CD8-positive, alpha-beta memory T cell (primary cell): Measurements from ENCODE around the gene SFTPA2. TPM values are rescaled to one million over a fixed set of nuclear protein-coding genes. Genes with fewer than 3 reads are reported as not detected.
"Not testable (repeated sequence)": the region's sequence is repeated elsewhere in the genome, so short reads cannot be mapped to it uniquely, and the experiment has no call there.

Experiments used
- CTCF ChIA-PET: fragments of 350-600 bp; sonication (Branson Sonifier 250); formaldehyde crosslinking; loops from one replicate; lab custom pipeline; 2021; ENCODE audit warnings: antibody characterized with exemption; lab: Charles Lee
- POLR2A ChIA-PET: fragments of 350-600 bp; sonication (Branson Sonifier 250); formaldehyde crosslinking; loops from one replicate; lab custom pipeline; 2021; ENCODE audit warnings: antibody characterized with exemption; lab: Charles Lee
- DNase-seq, 5 donors: peaks; one replicate each; pipeline versions ENCODE4 v3.0.0 to v3.0.0-alpha.2; 2020 to 2022; ENCODE audit warnings: mixed read lengths in 1 of 5
- H3K27ac ChIP-seq: one replicate; pipeline ENCODE4 v1.7.0; 2013; ENCODE audit warnings: low read depth, mild to moderate bottlenecking, low read length, moderate library complexity
- H3K27me3 ChIP-seq: 2 replicates; pipeline ENCODE4 v1.7.0; 2013; ENCODE audit warnings: low read length, mild to moderate bottlenecking; ENCODE audit not compliant: insufficient read depth, poor library complexity, severe bottlenecking
- H3K36me3 ChIP-seq: 2 replicates; pipeline ENCODE4 v1.7.0; 2013; ENCODE audit warnings: mild to moderate bottlenecking, low read length, moderate library complexity; ENCODE audit not compliant: insufficient read depth
- H3K4me1 ChIP-seq: 2 replicates; pipeline ENCODE4 v1.7.0; 2013; ENCODE audit warnings: mild to moderate bottlenecking, low read length, moderate library complexity; ENCODE audit not compliant: insufficient read depth
- H3K4me3 ChIP-seq: 2 replicates; pipeline ENCODE4 v1.7.0; 2013; ENCODE audit warnings: mild to moderate bottlenecking, low read length
- H3K9me3 ChIP-seq: 2 replicates; pipeline ENCODE4 v1.7.0; 2013; ENCODE audit warnings: mild to moderate bottlenecking, low read length
- H3K27ac Mint-ChIP-seq, 8 donors: one replicate each; pipeline ENCODE4 v1.8.0; 2020 to 2021; ENCODE audit warnings: mixed read lengths in 8 of 8, mild to moderate bottlenecking in 6 of 8, inconsistent platforms in 3 of 8, moderate library complexity in 3 of 8
- H3K27me3 Mint-ChIP-seq, 2 donors: one replicate each; pipeline ENCODE4 v1.8.0; 2020 to 2021; ENCODE audit warnings: mixed read lengths in 2 of 2, mild to moderate bottlenecking in 1 of 2, moderate library complexity in 1 of 2
- H3K36me3 Mint-ChIP-seq, 3 donors: one replicate each; pipeline ENCODE4 v1.8.0; 2020 to 2021; ENCODE audit warnings: mixed read lengths in 3 of 3, inconsistent platforms in 1 of 3, mild to moderate bottlenecking in 1 of 3
- H3K4me1 Mint-ChIP-seq, 3 donors: one replicate each; pipeline ENCODE4 v1.8.0; 2020 to 2021; ENCODE audit warnings: mixed read lengths in 3 of 3, inconsistent platforms in 1 of 3, mild to moderate bottlenecking in 1 of 3
- H3K4me3 Mint-ChIP-seq, 7 donors: one replicate each; pipeline ENCODE4 v1.8.0; 2020 to 2021; ENCODE audit warnings: mixed read lengths in 7 of 7, mild to moderate bottlenecking in 6 of 7, moderate library complexity in 4 of 7, inconsistent platforms in 2 of 7
- H3K9me3 Mint-ChIP-seq, 5 donors: one replicate each; pipeline ENCODE4 v1.8.0; 2020 to 2022; ENCODE audit warnings: mixed read lengths in 5 of 5, mild to moderate bottlenecking in 3 of 5, moderate library complexity in 2 of 5, inconsistent platforms in 1 of 5
- polyA plus RNA-seq: library from polyadenylated mRNA; unstranded; fragments of 300-500 nt; fragmentation: Illumina TruSeq; gene quantifications from one replicate; pipeline ENCODE4 v1.2.3, GENCODE V29; 2021
- total RNA-seq, 2 experiments: library from RNA; stranded (reverse); gene quantifications; one replicate each; pipeline ENCODE4 v1.2.3, GENCODE V29; 2021

SFTPA2 gene
- total and polyA plus RNA-seq, 3 experiments from 2014 or later = not detected

DNA sequence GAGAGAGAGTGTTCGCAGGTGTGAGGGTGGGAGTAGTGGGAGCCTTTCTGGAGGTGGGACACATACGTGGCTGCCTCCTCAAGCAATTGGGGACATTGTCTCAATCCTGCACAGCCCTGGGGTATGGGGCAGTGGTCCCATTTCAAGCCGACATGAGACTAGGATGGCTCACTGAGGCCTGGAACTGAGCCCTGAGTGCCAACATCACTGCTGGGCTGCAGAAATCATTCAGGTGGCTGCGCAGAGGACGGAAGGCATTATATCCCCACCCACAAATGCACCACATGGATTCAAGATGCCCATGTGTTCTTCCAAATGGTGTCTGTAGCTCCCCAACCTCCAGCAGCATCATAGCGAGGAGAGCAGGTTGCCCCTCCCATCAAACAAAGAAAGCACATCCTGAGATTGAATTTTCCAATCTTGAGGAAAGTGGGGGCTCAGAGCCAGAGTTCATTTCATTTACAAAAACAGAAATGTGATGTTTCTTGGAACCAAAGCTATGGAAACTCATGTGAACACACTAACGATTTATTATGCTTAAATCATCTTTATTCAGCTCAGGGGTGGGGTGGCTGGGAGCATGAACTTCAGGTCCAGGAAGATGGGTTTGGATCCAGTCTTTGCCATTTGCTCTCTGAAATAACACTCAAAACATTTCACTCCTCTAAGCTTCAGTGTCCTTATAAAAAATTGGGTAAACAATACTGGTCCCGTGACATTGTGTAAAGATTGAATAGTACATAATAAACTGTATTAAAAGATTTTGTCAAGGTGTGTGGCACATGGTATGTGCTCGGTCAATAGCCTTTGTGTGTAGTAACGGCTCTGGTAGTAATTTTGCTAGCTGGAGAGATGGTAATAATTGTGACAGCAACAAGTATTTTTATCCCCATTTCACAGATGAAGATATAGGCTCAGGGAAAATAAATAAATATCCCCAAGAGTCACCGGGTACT, 4.6 kb downstream of the SFTPA2 start:
- Mint-ChIP-seq H3K36me3 (no peaks in the 10 kb centered on the region), H3K27ac (no peak overlapping the region), H3K4me3 (no peak overlapping the region), H3K9me3 (no peaks in the 10 kb centered on the region), H3K4me1 (no peaks in the 10 kb centered on the region), H3K27me3 (peaks cover 0 to 4% of the 10 kb centered on the region in 2 donors)
- Histone ChIP-seq H3K9me3 (no peaks in the 10 kb centered on the region), H3K36me3 (no peaks in the 10 kb centered on the region), H3K27me3 (no peaks in the 10 kb centered on the region), H3K4me3 (no peak overlapping the region), H3K4me1 (no peaks in the 10 kb centered on the region), H3K27ac (no peak overlapping the region)
- DNase-seq = no peak
- POLR2A ChIA-PET = no interaction called here
- CTCF ChIA-PET = no interaction called here

GRCh38 chr10:79552143-79552542, 8.1 kb downstream of the SFTPA2 start:
- Histone ChIP-seq H3K27me3 (no peaks in the 10 kb centered on the region), H3K4me1 (peaks cover 9% of the 10 kb centered on the region), H3K27ac (no peak overlapping the region), H3K36me3 (no peaks in the 10 kb centered on the region), H3K4me3 (no peak overlapping the region), H3K9me3 (no peaks in the 10 kb centered on the region)
- peaks cover 0 to 13% (median 5%) of the 10 kb centered on the region in 3 donors for H3K4me1 Mint-ChIP-seq
- H3K27me3 Mint-ChIP-seq = peaks cover 0 to 4% of the 10 kb centered on the region in 2 donors
- DNase-seq = no peak
- H3K9me3 Mint-ChIP-seq = no peaks in the 10 kb centered on the region
- H3K36me3 Mint-ChIP-seq = no peaks in the 10 kb centered on the region
- ChIA-PET CTCF (interaction anchor here (1.1 kb wide), 1 partner anchor 15 kb away, joined by 3 read pairs; no protein-coding TSS in a partner anchor), POLR2A (no interaction called here)
- H3K4me3 Mint-ChIP-seq = no peak overlapping the region
- H3K27ac Mint-ChIP-seq = no peak overlapping the region

DNA sequence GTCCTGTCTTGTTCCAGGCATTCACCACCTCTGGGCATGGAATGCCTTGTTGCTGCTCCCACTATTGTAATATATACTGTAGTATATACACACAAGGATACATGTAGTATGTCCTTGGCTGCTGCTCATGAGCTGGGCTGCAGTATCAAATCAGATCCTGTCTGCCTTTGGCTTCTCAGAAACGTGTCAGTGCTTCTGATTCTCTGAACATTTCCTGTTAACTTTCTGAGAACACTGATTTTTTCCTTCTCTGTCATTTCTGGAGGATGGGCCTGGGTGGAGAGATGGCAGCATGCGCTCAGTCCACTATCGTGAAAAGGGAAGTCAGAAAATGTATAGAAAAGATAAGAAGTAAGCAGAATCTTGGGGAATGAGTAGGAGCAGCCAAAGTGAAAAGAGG, 12.2 kb downstream of the SFTPA2 start:
- POLR2A ChIA-PET = no interaction called here
- H3K27me3 Mint-ChIP-seq = peaks cover 0 to 2% of the 10 kb centered on the region in 2 donors
- CTCF ChIA-PET = no interaction called here
- H3K4me1 ChIP-seq = peaks cover 10% of the 10 kb centered on the region
- peaks cover 0 to 19% (median 9%) of the 10 kb centered on the region in 3 donors for H3K4me1 Mint-ChIP-seq
- no peaks in the 10 kb centered on the region for H3K9me3 ChIP-seq
- peaks cover 0 to 2% (median 0%) of the 10 kb centered on the region in 5 donors for H3K9me3 Mint-ChIP-seq
- H3K36me3 ChIP-seq = no peaks in the 10 kb centered on the region
- no peak for DNase-seq
- peaks cover 0 to 4% (median 2%) of the 10 kb centered on the region in 3 donors for H3K36me3 Mint-ChIP-seq
- H3K4me3 ChIP-seq = no peak overlapping the region
- peak overlapping the region in 5 of 8 donors; percentile 38 to 90 (median 62) for H3K27ac Mint-ChIP-seq
- H3K27ac ChIP-seq = no peak overlapping the region
- peak overlapping the region in 1 of 7 donors; percentile 53 for H3K4me3 Mint-ChIP-seq
- no peaks in the 10 kb centered on the region for H3K27me3 ChIP-seq

DNA sequence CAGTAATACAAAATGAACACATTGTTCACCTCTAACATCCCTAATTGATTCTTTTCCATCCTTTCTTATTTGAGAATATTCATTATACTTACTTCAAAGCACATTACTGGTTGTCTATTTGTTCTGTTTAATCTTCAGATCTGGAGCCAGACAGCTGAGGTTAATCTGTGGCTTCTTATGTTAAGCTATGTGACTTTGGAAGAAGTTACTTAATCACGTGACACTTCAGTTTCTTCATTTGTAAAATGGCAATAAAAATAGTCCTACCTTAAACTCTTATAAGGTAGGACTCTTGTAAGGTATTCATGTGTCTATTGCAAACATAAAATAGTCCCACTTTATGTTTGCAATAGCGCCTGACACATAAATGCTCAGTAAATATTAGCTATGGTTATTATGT, 13.1 kb downstream of the SFTPA2 start:
- H3K27me3 ChIP-seq, H3K36me3 ChIP-seq, H3K27me3 Mint-ChIP-seq, H3K4me3 ChIP-seq, H3K9me3 ChIP-seq, H3K36me3 Mint-ChIP-seq, DNase-seq, H3K9me3 Mint-ChIP-seq, POLR2A ChIA-PET, CTCF ChIA-PET, H3K27ac ChIP-seq: not testable (repeated sequence)
- H3K4me1 Mint-ChIP-seq = peaks cover 0 to 26% (median 12%) of the 10 kb centered on the region in 3 donors
- H3K4me3 Mint-ChIP-seq = peak overlapping the region in 2 of 7 donors; percentile 26 to 37
- H3K27ac Mint-ChIP-seq = peak overlapping the region in 1 of 8 donors; percentile 33
- peaks cover 13% of the 10 kb centered on the region for H3K4me1 ChIP-seq

DNA sequence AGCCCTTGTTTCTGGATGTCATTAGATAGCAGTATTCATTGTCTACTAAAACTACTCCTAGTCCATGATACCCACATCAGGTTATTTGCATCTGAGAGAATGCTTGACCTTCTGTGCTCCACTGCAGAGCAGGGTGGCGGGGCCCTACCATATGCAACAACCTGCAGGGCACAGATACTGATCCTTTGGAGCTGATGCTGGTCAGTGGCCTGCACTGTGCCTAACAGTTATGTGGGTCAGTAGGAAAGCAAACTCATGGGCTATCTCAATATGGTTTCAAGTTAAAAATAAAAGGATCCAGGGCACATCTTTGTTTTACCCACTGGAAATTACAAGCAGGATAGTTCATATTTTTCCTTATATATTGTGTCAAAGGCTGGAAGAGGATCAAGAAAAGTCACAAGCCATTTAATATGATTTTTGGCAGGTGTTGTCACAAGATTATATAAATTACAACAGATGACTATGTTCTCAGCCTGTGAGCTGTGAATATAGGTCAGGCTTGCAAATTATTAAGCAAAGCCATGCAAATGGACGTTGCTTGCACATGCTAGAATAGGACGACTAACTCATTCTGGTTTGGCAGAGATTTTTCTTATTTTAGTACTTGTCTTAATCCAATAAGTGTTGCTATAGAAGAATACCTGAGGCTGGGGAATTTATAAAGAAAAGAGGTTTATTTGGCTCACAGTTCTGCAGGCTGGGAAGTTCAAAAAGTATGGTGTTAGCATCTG, 15.1 kb downstream of the SFTPA2 start:
- peaks cover 0 to 26% (median 14%) of the 10 kb centered on the region in 3 donors for H3K4me1 Mint-ChIP-seq
- DNase-seq, CTCF ChIA-PET: not testable (repeated sequence)

GRCh38 chr10:79544408-79544807, 15.8 kb downstream of the SFTPA2 start:
- H3K27me3 ChIP-seq, H3K27ac ChIP-seq, H3K4me3 ChIP-seq, DNase-seq, H3K27me3 Mint-ChIP-seq, H3K27ac Mint-ChIP-seq, H3K4me3 Mint-ChIP-seq, CTCF ChIA-PET, POLR2A ChIA-PET, H3K9me3 ChIP-seq, H3K36me3 Mint-ChIP-seq, H3K9me3 Mint-ChIP-seq, H3K36me3 ChIP-seq: not testable (repeated sequence)
- H3K4me1 Mint-ChIP-seq = peaks cover 0 to 26% (median 14%) of the 10 kb centered on the region in 3 donors
- H3K4me1 ChIP-seq = peaks cover 13% of the 10 kb centered on the region

More for the DNA sequence above, 15.1 kb downstream of the SFTPA2 start:
- POLR2A ChIA-PET, H3K4me3 ChIP-seq, H3K27ac ChIP-seq, H3K9me3 ChIP-seq, H3K27me3 Mint-ChIP-seq, H3K9me3 Mint-ChIP-seq, H3K4me3 Mint-ChIP-seq, H3K36me3 ChIP-seq, H3K36me3 Mint-ChIP-seq, H3K27me3 ChIP-seq: not testable (repeated sequence)
- peak overlapping the region in 1 of 8 donors; percentile 34 for H3K27ac Mint-ChIP-seq
- peaks cover 13% of the 10 kb centered on the region for H3K4me1 ChIP-seq

GRCh38 chr10:79542626-79543025, 17.6 kb downstream of the SFTPA2 start:
- CTCF ChIA-PET = no interaction called here
- H3K4me1 Mint-ChIP-seq = peaks cover 0 to 19% (median 9%) of the 10 kb centered on the region in 3 donors
- POLR2A ChIA-PET = no interaction called here

GRCh38 chr10:79540930-79541329, 19.3 kb downstream of the SFTPA2 start:
- POLR2A ChIA-PET, H3K9me3 Mint-ChIP-seq, H3K4me3 Mint-ChIP-seq, H3K27ac ChIP-seq, H3K4me1 ChIP-seq, CTCF ChIA-PET, H3K4me3 ChIP-seq, H3K4me1 Mint-ChIP-seq, H3K9me3 ChIP-seq, H3K27me3 Mint-ChIP-seq, H3K36me3 Mint-ChIP-seq, H3K27ac Mint-ChIP-seq, H3K27me3 ChIP-seq, H3K36me3 ChIP-seq, DNase-seq: not testable (repeated sequence)

More at GRCh38 chr10:79542626-79543025, 17.6 kb downstream of the SFTPA2 start:
- Histone ChIP-seq H3K36me3 (no peaks in the 10 kb centered on the region), H3K9me3 (no peaks in the 10 kb centered on the region), H3K27me3 (no peaks in the 10 kb centered on the region), H3K27ac (no peak overlapping the region), H3K4me3 (no peak overlapping the region), H3K4me1 (peaks cover 4% of the 10 kb centered on the region)
- Mint-ChIP-seq H3K27me3 (peaks cover 0 to 2% of the 10 kb centered on the region in 2 donors), H3K9me3 (peaks cover 0 to 2% (median 0%) of the 10 kb centered on the region in 5 donors), H3K36me3 (peaks cover 0 to 4% (median 2%) of the 10 kb centered on the region in 3 donors), H3K4me3 (peak overlapping the region in 3 of 7 donors; percentile 3 to 13 (median 8)), H3K27ac (peak overlapping the region in 5 of 8 donors; percentile 5 to 56 (median 22))
- DNase-seq = no peak
